Measurements from ENCODE around the gene ZC3H13. TPM values are rescaled to one million over a fixed set of nuclear protein-coding genes. Genes with fewer than 3 reads are reported as not detected.

Gene ZC3H13
- total and polyA plus RNA-seq, 2 donors (not counting 1 experiment from before 2014, with no cell fraction given): 4.8 to 65.7 TPM

DNA sequence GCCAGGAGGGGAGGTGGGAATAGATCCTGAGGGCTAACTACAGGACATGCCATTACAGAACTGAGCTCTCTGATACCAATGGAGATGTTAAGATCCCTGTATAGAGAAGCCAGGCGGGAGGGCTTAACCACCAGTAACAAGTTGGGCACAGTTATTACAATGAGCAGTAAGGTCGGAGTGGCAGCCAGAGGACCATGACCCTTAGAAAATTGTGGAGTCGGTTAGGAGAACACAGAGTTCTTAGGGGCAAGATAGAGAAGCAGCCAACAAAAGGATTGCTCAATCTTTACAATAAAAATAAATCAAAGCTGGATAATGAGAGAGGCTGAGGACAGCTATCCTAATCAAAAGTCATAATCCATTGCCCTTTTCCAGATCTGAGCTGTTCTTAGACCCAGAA is 41.9 kb upstream of the ZC3H13 start:
- Histone ChIP-seq H2AFZ (ENCODE audit: insufficient read depth, low read depth, low read length, poor library complexity, severe bottlenecking) (no peak overlapping the region), H4K20me1 (ENCODE audit: control insufficient read depth, insufficient read depth, low read length, poor library complexity, severe bottlenecking) (no peaks in the 10 kb centered on the region), H3K79me2 (ENCODE audit: control insufficient read depth, insufficient read depth, low read length) (no peaks in the 10 kb centered on the region), H3K36me3 (replicated peaks in 1 of 2; ENCODE audit: control extremely low read depth in 1 of 2, control insufficient read depth in 1 of 2, extremely low read depth in 1 of 2, insufficient read depth in 2 of 2, low read length in 1 of 2) (no peaks in the 10 kb centered on the region), H3K4me2 (replicated peaks; ENCODE audit: low read depth, low read length, poor library complexity, severe bottlenecking) (no peak overlapping the region), H3K27me3 (replicated peaks in 1 of 4; ENCODE audit: control extremely low read depth in 1 of 4, control insufficient read depth in 3 of 4, insufficient read depth in 4 of 4, low read length in 3 of 4) (peaks cover 0 to 4% (median 2%) of the 10 kb centered on the region in 4 experiments), H3K9ac (ENCODE audit: low read length) (no peak overlapping the region), H3K4me3 (ENCODE audit: control extremely low read depth in 1 of 5, extremely low read depth in 1 of 5, insufficient read depth in 1 of 5, low read depth in 2 of 5, low read length in 4 of 5) (no peak overlapping the region), H3K27ac (ENCODE audit: low read length in 2 of 2) (no peak overlapping the region), H3K9me3 (ENCODE audit: control extremely low read depth in 1 of 3, control insufficient read depth in 2 of 3, insufficient read depth in 1 of 3, low read length in 2 of 3) (no peaks in the 10 kb centered on the region), H3K4me1 (ENCODE audit: control insufficient read depth in 2 of 2, insufficient read depth in 2 of 2, low read length in 2 of 2) (no peaks in the 10 kb centered on the region)
- Mint-ChIP-seq H3K4me3 (no peak overlapping the region), H3K4me1 (no peaks in the 10 kb centered on the region), H3K9me3 (ENCODE audit: insufficient read depth) (no peaks in the 10 kb centered on the region), H3K27me3 (peaks cover 33% of the 10 kb centered on the region), H3K27ac (no peak overlapping the region)
- ChIA-PET POLR2A (no interaction called here), CTCF (no interaction called here)
- TF ChIP-seq EZH2 (IDR thresholded peaks at IDR 0.05; ENCODE audit: borderline replicate concordance, insufficient read depth, low read depth, low read length, poor library complexity, severe bottlenecking): no peak
- TF ChIP-seq, protein P1, sequence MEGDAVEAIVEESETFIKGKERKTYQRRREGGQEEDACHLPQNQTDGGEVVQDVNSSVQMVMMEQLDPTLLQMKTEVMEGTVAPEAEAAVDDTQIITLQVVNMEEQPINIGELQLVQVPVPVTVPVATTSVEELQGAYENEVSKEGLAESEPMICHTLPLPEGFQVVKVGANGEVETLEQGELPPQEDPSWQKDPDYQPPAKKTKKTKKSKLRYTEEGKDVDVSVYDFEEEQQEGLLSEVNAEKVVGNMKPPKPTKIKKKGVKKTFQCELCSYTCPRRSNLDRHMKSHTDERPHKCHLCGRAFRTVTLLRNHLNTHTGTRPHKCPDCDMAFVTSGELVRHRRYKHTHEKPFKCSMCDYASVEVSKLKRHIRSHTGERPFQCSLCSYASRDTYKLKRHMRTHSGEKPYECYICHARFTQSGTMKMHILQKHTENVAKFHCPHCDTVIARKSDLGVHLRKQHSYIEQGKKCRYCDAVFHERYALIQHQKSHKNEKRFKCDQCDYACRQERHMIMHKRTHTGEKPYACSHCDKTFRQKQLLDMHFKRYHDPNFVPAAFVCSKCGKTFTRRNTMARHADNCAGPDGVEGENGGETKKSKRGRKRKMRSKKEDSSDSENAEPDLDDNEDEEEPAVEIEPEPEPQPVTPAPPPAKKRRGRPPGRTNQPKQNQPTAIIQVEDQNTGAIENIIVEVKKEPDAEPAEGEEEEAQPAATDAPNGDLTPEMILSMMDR (IDR thresholded peaks at IDR 0.05): no peak
- WGBS (ENCODE audit: insufficient coverage): 100% methylated on average over 2 of the region's 3 CpGs
- DNase-seq (no peak), ATAC-seq (ENCODE audit: low read depth) (no peak)
- intact Hi-C loops (cut with micrococcal nuclease): no loop called here

DNA sequence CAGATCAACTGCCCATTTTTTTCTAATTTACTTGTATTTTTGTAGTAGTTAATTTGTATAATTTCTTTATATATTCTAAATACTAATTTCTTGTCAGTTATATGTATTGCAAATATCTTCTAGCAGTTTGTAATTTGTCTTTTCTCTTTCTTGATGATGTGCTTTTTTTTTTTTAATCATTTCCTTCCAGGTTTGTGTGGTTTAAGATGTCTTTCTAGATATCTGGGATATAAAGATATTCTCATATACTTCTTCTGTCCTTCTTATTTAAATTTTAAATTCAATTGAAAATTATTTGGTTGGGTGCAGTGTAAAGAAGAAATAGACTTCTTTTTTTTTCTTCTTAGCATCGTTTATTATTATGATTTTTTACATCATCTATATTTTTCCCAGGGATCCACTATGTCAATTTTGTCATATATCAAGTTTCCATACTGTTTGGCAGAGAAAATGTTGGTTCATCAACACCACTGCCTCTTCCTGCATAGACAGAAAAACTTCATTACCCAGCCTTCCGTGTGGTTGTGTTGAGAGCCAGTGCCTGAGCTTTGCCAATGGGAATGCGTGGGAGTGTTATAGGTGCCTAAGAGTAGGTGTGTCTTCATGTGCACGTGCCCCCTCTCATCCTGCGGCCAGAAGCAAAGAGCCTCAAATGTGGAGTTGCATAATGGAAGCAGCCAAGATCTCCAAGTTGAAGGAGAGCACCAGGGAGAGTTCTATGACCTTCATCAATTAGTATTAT is 36.4 kb upstream of the ZC3H13 start:
- Histone ChIP-seq H3K79me2 (ENCODE audit: control insufficient read depth, insufficient read depth, low read length) (no peaks in the 10 kb centered on the region), H3K4me3 (ENCODE audit: control extremely low read depth in 1 of 5, extremely low read depth in 1 of 5, insufficient read depth in 1 of 5, low read depth in 2 of 5, low read length in 4 of 5) (no peak overlapping the region), H3K27me3 (replicated peaks in 1 of 4; ENCODE audit: control extremely low read depth in 1 of 4, control insufficient read depth in 3 of 4, insufficient read depth in 4 of 4, low read length in 3 of 4) (peaks cover 0 to 4% (median 0%) of the 10 kb centered on the region in 4 experiments), H3K36me3 (replicated peaks in 1 of 2; ENCODE audit: control extremely low read depth in 1 of 2, control insufficient read depth in 1 of 2, extremely low read depth in 1 of 2, insufficient read depth in 2 of 2, low read length in 1 of 2) (no peaks in the 10 kb centered on the region), H3K9ac (ENCODE audit: low read length) (no peak overlapping the region), H3K4me2 (replicated peaks; ENCODE audit: low read depth, low read length, poor library complexity, severe bottlenecking) (no peak overlapping the region), H3K27ac (ENCODE audit: low read length in 2 of 2) (no peak overlapping the region), H3K4me1 (ENCODE audit: control insufficient read depth in 2 of 2, insufficient read depth in 2 of 2, low read length in 2 of 2) (no peaks in the 10 kb centered on the region), H4K20me1 (ENCODE audit: control insufficient read depth, insufficient read depth, low read length, poor library complexity, severe bottlenecking) (no peaks in the 10 kb centered on the region), H3K9me3 (ENCODE audit: control extremely low read depth in 1 of 3, control insufficient read depth in 2 of 3, insufficient read depth in 1 of 3, low read length in 2 of 3) (no peaks in the 10 kb centered on the region), H2AFZ (ENCODE audit: insufficient read depth, low read depth, low read length, poor library complexity, severe bottlenecking) (no peak overlapping the region)
- ATAC-seq (ENCODE audit: low read depth): no peak
- intact Hi-C loops (cut with micrococcal nuclease): no loop called here
- whole genome bisulfite sequencing (ENCODE audit: insufficient coverage): no CpG with 5 or more reads among the region's 5 CpGs
- Mint-ChIP-seq H3K9me3 (ENCODE audit: insufficient read depth) (no peaks in the 10 kb centered on the region), H3K4me1 (no peaks in the 10 kb centered on the region), H3K27me3 (peaks cover 13% of the 10 kb centered on the region), H3K4me3 (no peak overlapping the region), H3K27ac (no peak overlapping the region)
- ChIA-PET POLR2A (no interaction called here), CTCF (no interaction called here)
- no peak for DNase-seq
- no peak for TF ChIP-seq EZH2 (IDR thresholded peaks at IDR 0.05; ENCODE audit: borderline replicate concordance, insufficient read depth, low read depth, low read length, poor library complexity, severe bottlenecking)
- TF ChIP-seq, protein P1 (IDR thresholded peaks at IDR 0.05): no peak

Measured in B cell (primary cell).